Thyroid gland (tissue), 4 donors: ENCODE data around the gene INPP4B.

Source experiments
- POLR2A ChIP-seq, 2 donors: fragments of 450-650 bp; IDR thresholded peaks; one replicate each; pipeline ENCODE4 v1.6.1; 2017; ENCODE audit warnings: antibody characterized with exemption in 2 of 2, mild to moderate bottlenecking in 2 of 2, moderate library complexity in 1 of 2
- TF ChIP-seq, protein P1 (sequence below), 6 experiments: fragments of 200-600 bp in 3 of 6; fragments of 450-650 bp in 3 of 6; sonication (generic) in 3 of 6; IDR thresholded peaks; one replicate each; pipeline ENCODE4 v1.5.1; 2016 to 2019; ENCODE audit warnings: antibody characterized with exemption in 6 of 6, mild to moderate bottlenecking in 2 of 6, inconsistent platforms in 1 of 6, moderate library complexity in 1 of 6

DNA sequence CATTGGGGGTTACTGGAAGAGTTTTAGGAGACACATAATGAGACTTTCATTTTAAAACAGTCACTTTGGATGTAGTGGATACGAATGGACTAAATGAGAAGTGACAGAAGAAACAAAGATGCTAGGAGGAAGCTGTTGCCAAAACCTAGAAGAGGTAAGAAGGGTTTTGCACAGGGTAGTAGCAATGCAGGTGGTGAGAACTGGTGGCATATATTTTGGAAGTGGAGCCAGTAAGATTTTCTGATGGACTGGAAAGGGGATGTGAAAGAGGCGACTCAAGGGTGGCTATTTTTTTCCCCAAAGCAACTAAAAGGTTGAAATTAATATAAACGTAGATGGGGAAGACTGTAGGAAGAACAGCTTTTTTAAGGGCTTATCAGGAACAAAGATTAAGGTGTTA, 747.7 kb downstream of the INPP4B start:
- TF ChIP-seq, protein P1, sequence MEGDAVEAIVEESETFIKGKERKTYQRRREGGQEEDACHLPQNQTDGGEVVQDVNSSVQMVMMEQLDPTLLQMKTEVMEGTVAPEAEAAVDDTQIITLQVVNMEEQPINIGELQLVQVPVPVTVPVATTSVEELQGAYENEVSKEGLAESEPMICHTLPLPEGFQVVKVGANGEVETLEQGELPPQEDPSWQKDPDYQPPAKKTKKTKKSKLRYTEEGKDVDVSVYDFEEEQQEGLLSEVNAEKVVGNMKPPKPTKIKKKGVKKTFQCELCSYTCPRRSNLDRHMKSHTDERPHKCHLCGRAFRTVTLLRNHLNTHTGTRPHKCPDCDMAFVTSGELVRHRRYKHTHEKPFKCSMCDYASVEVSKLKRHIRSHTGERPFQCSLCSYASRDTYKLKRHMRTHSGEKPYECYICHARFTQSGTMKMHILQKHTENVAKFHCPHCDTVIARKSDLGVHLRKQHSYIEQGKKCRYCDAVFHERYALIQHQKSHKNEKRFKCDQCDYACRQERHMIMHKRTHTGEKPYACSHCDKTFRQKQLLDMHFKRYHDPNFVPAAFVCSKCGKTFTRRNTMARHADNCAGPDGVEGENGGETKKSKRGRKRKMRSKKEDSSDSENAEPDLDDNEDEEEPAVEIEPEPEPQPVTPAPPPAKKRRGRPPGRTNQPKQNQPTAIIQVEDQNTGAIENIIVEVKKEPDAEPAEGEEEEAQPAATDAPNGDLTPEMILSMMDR (IDR thresholded peaks at IDR 0.05), result no peak
- no peak for TF ChIP-seq POLR2A (IDR thresholded peaks at IDR 0.05)
